T-helper 22 cell (primary cell): ENCODE data around the gene IRX3.

Experiments used
- DNase-seq: peaks from one replicate; pipeline ENCODE4 v3.0.0-alpha.2; 2020; ENCODE audit warnings: low read depth

IRX3 gene

GRCh38 chr16:54286366-54287130, at the start of gene IRX3:
IRX3 (minus strand) TSS chr16:54286787; CDS start chr16:54286050, 737 bp downstream.
- no peak for DNase-seq

GRCh38 chr16:54335230-54335629, 48.6 kb upstream of the IRX3 start:
- no peak for DNase-seq

- no peak for DNase-seq
Observed at GRCh38 chr16:54334208-54334607, 47.6 kb upstream of the IRX3 start.

GRCh38 chr16:54331241-54332002, 44.8 kb upstream of the IRX3 start:
- DNase-seq = no peak

GRCh38 chr16:54327609-54328008, 41.0 kb upstream of the IRX3 start:
- no peak for DNase-seq

GRCh38 chr16:54326266-54326662, 39.7 kb upstream of the IRX3 start:
- no peak for DNase-seq

GRCh38 chr16:54325616-54326265, 39.2 kb upstream of the IRX3 start:
- DNase-seq = no peak

GRCh38 chr16:54324716-54325115, 38.1 kb upstream of the IRX3 start:
- DNase-seq = no peak

GRCh38 chr16:54320697-54321340, 34.2 kb upstream of the IRX3 start:
- no peak for DNase-seq

- DNase-seq = no peak
Observed at GRCh38 chr16:54318941-54319340, 32.4 kb upstream of the IRX3 start.

GRCh38 chr16:54317101-54317611, 30.6 kb upstream of the IRX3 start:
- DNase-seq = no peak

GRCh38 chr16:54316095-54316889, 29.7 kb upstream of the IRX3 start:
- DNase-seq = no peak

GRCh38 chr16:54313789-54314188, 27.2 kb upstream of the IRX3 start:
- no peak for DNase-seq

GRCh38 chr16:54312502-54312991, 26.0 kb upstream of the IRX3 start:
- no peak for DNase-seq

GRCh38 chr16:54309341-54309740, 22.8 kb upstream of the IRX3 start:
- no peak for DNase-seq

GRCh38 chr16:54305080-54305479, 18.5 kb upstream of the IRX3 start:
- DNase-seq = no peak

- DNase-seq = no peak
Observed at GRCh38 chr16:54303613-54304012, 17.0 kb upstream of the IRX3 start.

- DNase-seq = no peak
Observed at GRCh38 chr16:54297154-54297553, 10.6 kb upstream of the IRX3 start.

- no peak for DNase-seq
Observed at GRCh38 chr16:54296543-54296942, 10.0 kb upstream of the IRX3 start.

- DNase-seq = no peak
Observed at GRCh38 chr16:54291656-54292487, 5.3 kb upstream of the IRX3 start.
